Neural progenitor cell (in vitro differentiated cells): Measurements from ENCODE around the gene SEMA4D.

Experiments used
- EZH2 ChIP-seq: fragments of 200-600 bp; sonication (generic); IDR thresholded peaks from 2 replicates; pipeline ENCODE4 v1.6.1; 2017; ENCODE audit warnings: antibody characterized with exemption, mild to moderate bottlenecking, moderate library complexity
- EZH2phosphoT487 ChIP-seq: fragments of 200-600 bp; sonication (generic); IDR thresholded peaks from 2 replicates; pipeline ENCODE4 v1.6.1; 2017; ENCODE audit warnings: antibody characterized with exemption
- TF ChIP-seq, protein P1 (sequence below): fragments of 200-600 bp; sonication (generic); IDR thresholded peaks from 2 replicates; pipeline ENCODE4 v1.5.1; 2017; ENCODE audit warnings: antibody characterized with exemption, mild to moderate bottlenecking

DNA sequence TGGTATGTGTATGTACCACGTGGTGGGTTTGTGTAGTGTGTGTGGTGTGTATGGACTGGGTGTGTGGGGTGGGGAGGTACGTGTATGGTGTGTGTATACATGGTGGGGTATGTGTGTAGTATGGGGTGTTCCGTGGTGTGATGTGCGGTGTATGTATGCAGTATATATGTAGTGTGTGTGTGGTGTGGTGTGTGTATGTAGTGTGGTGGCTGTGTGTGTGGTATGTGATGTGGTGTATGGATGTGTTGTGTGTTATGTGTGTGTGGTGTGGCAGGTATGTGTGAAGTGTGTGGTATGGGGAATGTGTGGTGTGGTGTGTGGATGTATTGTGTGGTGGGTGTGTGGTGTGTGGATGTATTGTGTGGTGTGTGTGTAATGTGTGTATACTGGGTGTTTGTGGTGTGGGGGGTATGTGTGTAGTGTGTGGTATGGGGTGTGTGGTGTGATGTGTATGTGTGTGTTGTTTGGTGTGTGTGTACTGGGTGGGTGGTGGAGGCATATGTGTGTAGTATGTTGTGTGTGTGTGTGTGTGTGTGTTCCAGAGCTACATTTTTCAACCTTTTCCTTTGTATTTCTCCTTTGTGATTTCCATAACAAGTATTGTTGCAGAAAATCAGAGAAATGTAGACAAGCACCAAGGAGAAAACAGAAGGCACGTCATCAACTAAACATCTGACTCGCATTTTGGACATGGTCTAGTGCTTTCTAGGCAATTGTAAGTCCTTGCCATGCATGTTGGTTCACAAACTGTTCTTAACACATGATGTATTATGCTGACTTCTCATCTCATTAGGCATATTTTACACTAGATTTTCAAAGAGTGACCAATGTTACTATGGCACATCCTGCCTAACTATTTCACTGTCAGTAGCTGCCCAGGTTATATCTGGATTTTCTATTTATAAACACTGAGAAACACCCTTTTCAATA, 13.2 kb downstream of the SEMA4D start:
- TF ChIP-seq, protein P1, sequence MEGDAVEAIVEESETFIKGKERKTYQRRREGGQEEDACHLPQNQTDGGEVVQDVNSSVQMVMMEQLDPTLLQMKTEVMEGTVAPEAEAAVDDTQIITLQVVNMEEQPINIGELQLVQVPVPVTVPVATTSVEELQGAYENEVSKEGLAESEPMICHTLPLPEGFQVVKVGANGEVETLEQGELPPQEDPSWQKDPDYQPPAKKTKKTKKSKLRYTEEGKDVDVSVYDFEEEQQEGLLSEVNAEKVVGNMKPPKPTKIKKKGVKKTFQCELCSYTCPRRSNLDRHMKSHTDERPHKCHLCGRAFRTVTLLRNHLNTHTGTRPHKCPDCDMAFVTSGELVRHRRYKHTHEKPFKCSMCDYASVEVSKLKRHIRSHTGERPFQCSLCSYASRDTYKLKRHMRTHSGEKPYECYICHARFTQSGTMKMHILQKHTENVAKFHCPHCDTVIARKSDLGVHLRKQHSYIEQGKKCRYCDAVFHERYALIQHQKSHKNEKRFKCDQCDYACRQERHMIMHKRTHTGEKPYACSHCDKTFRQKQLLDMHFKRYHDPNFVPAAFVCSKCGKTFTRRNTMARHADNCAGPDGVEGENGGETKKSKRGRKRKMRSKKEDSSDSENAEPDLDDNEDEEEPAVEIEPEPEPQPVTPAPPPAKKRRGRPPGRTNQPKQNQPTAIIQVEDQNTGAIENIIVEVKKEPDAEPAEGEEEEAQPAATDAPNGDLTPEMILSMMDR = no peak
- TF ChIP-seq EZH2 (no peak), EZH2phosphoT487 (no peak)
